Effector memory CD4-positive, alpha-beta T cell (primary cell): ENCODE measurements around the gene PDGFC.

Experiments used
- DNase-seq, 3 donors: peaks; one replicate each; pipeline ENCODE4 v3.0.0-alpha.2; 2020
- H3K27ac ChIP-seq: 2 replicates; pipeline ENCODE4 v1.7.0; 2013; ENCODE audit warnings: mild to moderate bottlenecking, low read length, moderate library complexity; ENCODE audit not compliant: insufficient read depth, poor library complexity, severe bottlenecking
- H3K27me3 ChIP-seq: replicated peaks from 2 replicates; pipeline ENCODE4 v1.7.0; 2013; ENCODE audit warnings: mild to moderate bottlenecking, low read length; ENCODE audit not compliant: insufficient read depth, control insufficient read depth, poor library complexity, severe bottlenecking
- H3K36me3 ChIP-seq: 2 replicates; pipeline ENCODE4 v1.7.0; 2013; ENCODE audit warnings: mild to moderate bottlenecking, low read length, moderate library complexity; ENCODE audit not compliant: control insufficient read depth, insufficient read depth
- H3K4me1 ChIP-seq: 2 replicates; pipeline ENCODE4 v1.7.0; 2013; ENCODE audit warnings: low read length, mild to moderate bottlenecking; ENCODE audit not compliant: control insufficient read depth, insufficient read depth, poor library complexity, severe bottlenecking
- H3K4me3 ChIP-seq: 2 replicates; pipeline ENCODE4 v1.7.0; 2013; ENCODE audit warnings: low read length, low read depth, mild to moderate bottlenecking; ENCODE audit not compliant: insufficient read depth, poor library complexity, severe bottlenecking
- H3K9me3 ChIP-seq: 2 replicates; pipeline ENCODE4 v1.7.0; 2013; ENCODE audit warnings: mild to moderate bottlenecking, low read length, moderate library complexity; ENCODE audit not compliant: control insufficient read depth

The PDGFC gene

GRCh38 chr4:156962528-156962974 lies 9.0 kb downstream of the PDGFC start:
- no peaks in the 10 kb centered on the region for H3K4me1 ChIP-seq
- no peak overlapping the region for H3K4me3 ChIP-seq

GRCh38 chr4:156962058-156962358 lies 9.6 kb downstream of the PDGFC start:
- no peak overlapping the region for H3K27ac ChIP-seq
- H3K4me3 ChIP-seq = no peak overlapping the region

More at GRCh38 chr4:156962528-156962974, 9.0 kb downstream of the PDGFC start:
- no peaks in the 10 kb centered on the region for H3K9me3 ChIP-seq
- no peaks in the 10 kb centered on the region for H3K27me3 ChIP-seq
- H3K36me3 ChIP-seq = no peaks in the 10 kb centered on the region
- no peak for DNase-seq
- no peak overlapping the region for H3K27ac ChIP-seq

GRCh38 chr4:156961196-156962057 lies 10.2 kb downstream of the PDGFC start:
- Histone ChIP-seq H3K4me1 (no peaks in the 10 kb centered on the region), H3K27ac (no peak overlapping the region)

More at GRCh38 chr4:156962058-156962358, 9.6 kb downstream of the PDGFC start:
- no peaks in the 10 kb centered on the region for H3K4me1 ChIP-seq
- DNase-seq = no peak
- no peaks in the 10 kb centered on the region for H3K36me3 ChIP-seq
- H3K9me3 ChIP-seq = no peaks in the 10 kb centered on the region
- H3K27me3 ChIP-seq = no peaks in the 10 kb centered on the region

GRCh38 chr4:156959298-156959702 lies 12.3 kb downstream of the PDGFC start:
- Histone ChIP-seq H3K36me3 (no peaks in the 10 kb centered on the region), H3K27ac (no peak overlapping the region), H3K9me3 (no peaks in the 10 kb centered on the region), H3K27me3 (no peaks in the 10 kb centered on the region), H3K4me3 (no peak overlapping the region), H3K4me1 (no peaks in the 10 kb centered on the region)
- DNase-seq = no peak

More at GRCh38 chr4:156961196-156962057, 10.2 kb downstream of the PDGFC start:
- no peak for DNase-seq
- Histone ChIP-seq H3K36me3 (no peaks in the 10 kb centered on the region), H3K9me3 (no peaks in the 10 kb centered on the region), H3K4me3 (no peak overlapping the region), H3K27me3 (no peaks in the 10 kb centered on the region)

GRCh38 chr4:156958276-156959074 lies 13.1 kb downstream of the PDGFC start:
- Histone ChIP-seq H3K27ac (no peak overlapping the region), H3K4me1 (no peaks in the 10 kb centered on the region)
- no peak for DNase-seq

DNA sequence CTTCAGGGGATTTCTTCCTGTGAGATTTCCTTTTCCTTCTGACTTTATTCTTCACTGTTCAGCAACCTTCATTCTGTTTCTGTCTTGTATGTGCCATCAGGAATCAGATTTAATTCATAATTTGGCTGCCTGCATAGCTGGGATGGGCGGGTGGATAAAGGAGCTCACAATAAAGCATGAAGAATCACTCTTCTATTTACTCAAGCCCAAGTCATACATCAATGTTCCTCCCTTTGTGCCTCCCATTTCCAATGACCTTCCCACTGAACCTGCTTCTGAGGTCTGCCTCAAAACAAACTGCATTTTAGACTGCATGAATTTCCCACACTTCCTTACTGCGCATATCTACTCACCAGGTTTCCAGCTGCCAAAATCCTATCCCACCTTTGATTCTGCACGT lies 14.0 kb downstream of the PDGFC start:
- no peaks in the 10 kb centered on the region for H3K4me1 ChIP-seq

More at GRCh38 chr4:156958276-156959074, 13.1 kb downstream of the PDGFC start:
- Histone ChIP-seq H3K9me3 (no peaks in the 10 kb centered on the region), H3K27me3 (no peaks in the 10 kb centered on the region), H3K36me3 (no peaks in the 10 kb centered on the region), H3K4me3 (no peak overlapping the region)

GRCh38 chr4:156956826-156957368 lies 14.7 kb downstream of the PDGFC start:
- Histone ChIP-seq H3K4me3 (no peak overlapping the region), H3K9me3 (no peaks in the 10 kb centered on the region), H3K4me1 (no peaks in the 10 kb centered on the region), H3K36me3 (no peaks in the 10 kb centered on the region), H3K27ac (no peak overlapping the region), H3K27me3 (no peaks in the 10 kb centered on the region)
- no peak for DNase-seq

More for the DNA sequence above, 14.0 kb downstream of the PDGFC start:
- no peak for DNase-seq
- H3K27me3 ChIP-seq = no peaks in the 10 kb centered on the region
- no peaks in the 10 kb centered on the region for H3K9me3 ChIP-seq
- no peak overlapping the region for H3K27ac ChIP-seq
- H3K4me3 ChIP-seq = no peak overlapping the region
- H3K36me3 ChIP-seq = no peaks in the 10 kb centered on the region

DNA sequence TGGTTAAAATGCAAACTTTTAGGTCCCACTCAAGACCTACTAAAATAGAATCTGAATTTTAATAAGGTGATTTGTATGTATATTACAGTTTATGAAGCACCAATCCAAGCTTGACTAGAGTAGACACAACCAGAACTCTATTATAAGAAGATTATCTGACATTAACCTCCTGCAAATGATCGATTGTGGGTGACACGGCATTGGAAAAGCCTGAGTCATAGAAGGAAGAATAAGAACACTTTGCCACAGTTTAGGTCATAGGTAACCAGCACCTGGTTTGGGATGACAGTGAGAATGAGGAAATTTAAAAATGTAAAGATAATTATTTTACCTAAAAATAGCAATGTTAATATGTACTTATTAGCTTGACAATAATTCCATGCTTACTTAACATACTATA lies 15.2 kb downstream of the PDGFC start:
- no peak for DNase-seq

DNA sequence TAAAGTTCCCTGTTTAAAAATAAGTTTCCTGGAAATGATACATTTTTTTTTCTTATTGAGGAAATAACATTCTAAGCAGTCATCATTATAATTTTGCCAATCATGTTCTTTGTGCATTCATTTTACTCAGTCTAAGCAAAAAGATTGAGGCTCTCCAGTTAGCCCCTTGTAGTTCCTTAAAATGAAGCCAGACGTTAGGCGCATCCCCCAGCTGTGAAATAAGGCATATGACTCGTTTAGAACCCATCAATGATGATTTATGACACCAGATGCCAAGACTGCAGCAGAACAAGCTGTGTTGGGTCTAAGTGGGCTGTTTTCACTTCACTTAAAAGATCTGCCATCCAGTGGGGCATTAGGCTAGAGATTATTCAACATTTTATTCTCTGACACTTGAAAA lies 17.0 kb downstream of the PDGFC start:
- no peaks in the 10 kb centered on the region for H3K36me3 ChIP-seq
- no peaks in the 10 kb centered on the region for H3K9me3 ChIP-seq
- no peaks in the 10 kb centered on the region for H3K4me1 ChIP-seq
- no peak for DNase-seq
- no peak overlapping the region for H3K4me3 ChIP-seq
- H3K27ac ChIP-seq = no peak overlapping the region
- H3K27me3 ChIP-seq = no peaks in the 10 kb centered on the region

More for the DNA sequence above, 15.2 kb downstream of the PDGFC start:
- H3K4me1 ChIP-seq = no peaks in the 10 kb centered on the region
- no peak overlapping the region for H3K27ac ChIP-seq
- H3K9me3 ChIP-seq = no peaks in the 10 kb centered on the region
- no peak overlapping the region for H3K4me3 ChIP-seq
- no peaks in the 10 kb centered on the region for H3K27me3 ChIP-seq
- no peaks in the 10 kb centered on the region for H3K36me3 ChIP-seq

DNA sequence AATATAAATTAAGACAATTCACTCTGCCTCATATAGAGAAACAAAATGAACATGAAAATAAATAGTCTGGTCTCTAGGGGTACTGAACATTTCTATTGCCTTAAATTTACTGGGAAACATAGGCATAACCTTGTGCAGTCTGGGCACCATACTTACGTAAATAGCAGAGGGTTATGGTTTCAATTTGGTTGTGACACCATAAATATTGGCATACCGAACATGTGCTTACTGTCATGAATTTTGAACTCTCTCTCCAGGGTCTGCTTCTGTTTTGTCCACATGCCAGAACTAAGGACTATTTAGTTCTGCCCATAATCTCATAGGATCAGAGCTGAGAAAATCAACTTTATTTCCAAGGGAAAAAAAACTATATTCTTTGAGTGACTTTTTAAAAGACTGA lies 17.6 kb downstream of the PDGFC start:
- H3K36me3 ChIP-seq = no peaks in the 10 kb centered on the region
- DNase-seq = no peak
- H3K4me1 ChIP-seq = no peaks in the 10 kb centered on the region
- no peak overlapping the region for H3K27ac ChIP-seq
- H3K9me3 ChIP-seq = no peaks in the 10 kb centered on the region
- H3K27me3 ChIP-seq = no peaks in the 10 kb centered on the region
- H3K4me3 ChIP-seq = no peak overlapping the region
